PC-3 (cell line): ENCODE data around the gene ORC5. TPM values are rescaled to one million over a fixed set of nuclear protein-coding genes. Genes with fewer than 3 reads are reported as not detected.

Experiments
- ATAC-seq: fragments of 200-7000 bp; cut with Tn5 transposase; 2 replicates; pipeline ENCODE4 v1.9.1; 2020; ENCODE audit warnings: mild to moderate bottlenecking, moderate library complexity
- BruUV-seq: library from RNA; stranded (reverse); fragments of 400-500 nt; replicated peaks from 2 replicates; lab custom pipeline; 2021; lab: Mats Ljungman, UMichigan
- CTCF ChIA-PET: fragments of 300-600 bp; sonication (Branson Sonifier 250); formaldehyde crosslinking; loops from one replicate; lab custom pipeline; 2022; ENCODE audit warnings: antibody characterized with exemption; lab: Charles Lee
- POLR2A ChIA-PET: fragments of 300-600 bp; sonication (Branson Sonifier 250); formaldehyde crosslinking; loops from one replicate; lab custom pipeline; 2022; ENCODE audit warnings: antibody characterized with exemption; ENCODE audit not compliant: unreplicated experiment; lab: Charles Lee
- DNase-seq: peaks from one replicate; pipeline ENCODE4 v3.0.0-alpha.2; 2015
- H2AFZ ChIP-seq: fragments of 300-600 bp; sonication (generic); 2 replicates; pipeline ENCODE4 v1.6.0; 2016; ENCODE audit warnings: antibody characterized with exemption, low read length
- H3F3A ChIP-seq: fragments of 300-600 bp; sonication (generic); one replicate; pipeline ENCODE4 v1.6.0; 2017; ENCODE audit warnings: antibody characterized with exemption, low read length, control low read depth, mild to moderate bottlenecking; ENCODE audit not compliant: unreplicated experiment
- H3K27ac ChIP-seq: fragments of 300-600 bp; sonication (generic); 2 replicates; pipeline ENCODE4 v1.5.1; 2016; ENCODE audit warnings: mild to moderate bottlenecking, low read length
- H3K27me3 ChIP-seq: fragments of 300-600 bp; sonication (generic); 2 replicates; pipeline ENCODE4 v1.6.1; 2016; ENCODE audit warnings: low read length, mixed read lengths
- H3K36me3 ChIP-seq: fragments of 300-600 bp; sonication (generic); 2 replicates; pipeline ENCODE4 v1.6.1; 2016; ENCODE audit warnings: low read depth, mixed run types, low read length, mixed read lengths
- H3K4me1 ChIP-seq: fragments of 300-600 bp; sonication (generic); 2 replicates; pipeline ENCODE4 v1.5.1; 2016; ENCODE audit warnings: low read length; ENCODE audit not compliant: insufficient read depth
- H3K4me2 ChIP-seq: fragments of 300-600 bp; sonication (generic); 2 replicates; pipeline ENCODE4 v1.6.0; 2016; ENCODE audit warnings: low read length
- H3K4me3 ChIP-seq: fragments of 300-600 bp; sonication (generic); 2 replicates; pipeline ENCODE4 v1.5.1; 2016; ENCODE audit warnings: mild to moderate bottlenecking, low read length, mixed read lengths
- H3K79me2 ChIP-seq: fragments of 300-600 bp; sonication (generic); 2 replicates; pipeline ENCODE4 v1.6.1; 2017; ENCODE audit warnings: low read length, mixed read lengths
- H3K9ac ChIP-seq: fragments of 300-600 bp; sonication (generic); 2 replicates; pipeline ENCODE4 v1.6.0; 2016; ENCODE audit warnings: mild to moderate bottlenecking, low read length
- H3K9me2 ChIP-seq: fragments of 300-600 bp; sonication (generic); replicated peaks from 2 replicates; pipeline ENCODE4 v1.6.1; 2016; ENCODE audit warnings: mixed run types, low read length, mixed read lengths
- H3K9me3 ChIP-seq: fragments of 300-600 bp; sonication (generic); 2 replicates; pipeline ENCODE4 v1.6.1; 2016; ENCODE audit warnings: low read length, mixed read lengths
- H4K20me1 ChIP-seq: fragments of 300-600 bp; sonication (generic); 2 replicates; pipeline ENCODE4 v1.6.1; 2016; ENCODE audit warnings: low read length, mixed read lengths
- CTCF ChIP-seq: fragments of 300-600 bp; sonication (generic); conservative IDR thresholded peaks from 2 replicates; pipeline ENCODE4 v1.5.1; 2017; ENCODE audit warnings: antibody characterized with exemption, low read depth, mild to moderate bottlenecking, low read length
- EZH2 ChIP-seq: fragments of 300-600 bp; sonication (generic); IDR thresholded peaks from one replicate; pipeline ENCODE4 v1.6.1; 2017; ENCODE audit warnings: antibody characterized with exemption, mild to moderate bottlenecking, low read length; ENCODE audit not compliant: unreplicated experiment
- EZH2phosphoT487 ChIP-seq: fragments of 300-600 bp; sonication (generic); IDR thresholded peaks from 2 replicates; pipeline ENCODE4 v1.6.1; 2018; ENCODE audit warnings: mild to moderate bottlenecking, antibody characterized with exemption, low read length, borderline replicate concordance
- intact Hi-C: fragments of 100-400 bp; cut with micrococcal nuclease; formaldehyde crosslinking; loops from 2 replicates; pipeline ENCODE4 v1.9.0; 2023
- total RNA-seq: library from RNA; depleted of rRNA; stranded (reverse); fragments of >200 nt; gene quantifications from 2 replicates; pipeline ENCODE4 v1.2.3, GENCODE V29; 2014

The ORC5 gene
- total RNA-seq, 1 experiment from 2014 or later: 34.5 TPM

- Histone ChIP-seq H2AFZ (no peak overlapping the region), H3K4me1 (no peaks in the 10 kb centered on the region), H3K4me3 (no peak overlapping the region), H3K4me2 (no peak overlapping the region), H3K79me2 (no peaks in the 10 kb centered on the region), H3K36me3 (peaks cover 35% of the 10 kb centered on the region), H4K20me1 (no peaks in the 10 kb centered on the region), H3K9me3 (peaks cover 16% of the 10 kb centered on the region; the same call in 1 of the 2 replicates), H3K27ac (no peak overlapping the region), H3K27me3 (no peaks in the 10 kb centered on the region), H3F3A (no peaks in the 10 kb centered on the region), H3K9me2 (no peaks in the 10 kb centered on the region), H3K9ac (no peak overlapping the region)
- intact Hi-C loops: no loop called here
- ATAC-seq (no peak), DNase-seq (no peak)
- no TSS peak for BruUV-seq
- TF ChIP-seq EZH2phosphoT487 (no peak), CTCF (no peak), EZH2 (no peak)
- POLR2A ChIA-PET: interaction anchor here (0.5 to 0.7 kb wide), 2 partner anchors 33 to 408 kb away, joined by 3 read pairs; no protein-coding TSS in a partner anchor
- CTCF ChIA-PET: no interaction called here
These were observed 32.3 kb downstream of the ORC5 start for GRCh38 chr7:104175361-104175984.

GRCh38 chr7:104174798-104175197, 33.0 kb downstream of the ORC5 start:
- no peaks in the 10 kb centered on the region for H3K4me1 ChIP-seq
- H3K27me3 ChIP-seq: no peaks in the 10 kb centered on the region
- no peak for ATAC-seq
- peaks cover 13% of the 10 kb centered on the region; the same call in 1 of the 2 replicates for H3K9me3 ChIP-seq
- H3K4me2 ChIP-seq: no peak overlapping the region
- H4K20me1 ChIP-seq: no peaks in the 10 kb centered on the region
- no peak overlapping the region for H3K27ac ChIP-seq
- TF ChIP-seq EZH2: no peak
- no peak for TF ChIP-seq EZH2phosphoT487
- intact Hi-C loops: no loop called here
- no peaks in the 10 kb centered on the region for H3K79me2 ChIP-seq
- peaks cover 28% of the 10 kb centered on the region for H3K36me3 ChIP-seq
- H3K9me2 ChIP-seq: no peaks in the 10 kb centered on the region
- no peaks in the 10 kb centered on the region for H3F3A ChIP-seq
- POLR2A ChIA-PET: no interaction called here
- no peak overlapping the region for H2AFZ ChIP-seq
- CTCF ChIA-PET: no interaction called here
- no peak overlapping the region for H3K9ac ChIP-seq
- DNase-seq: no peak
- H3K4me3 ChIP-seq: no peak overlapping the region
- BruUV-seq: no TSS peak

- Histone ChIP-seq H3K27ac (no peak overlapping the region), H3K36me3 (peaks cover 14% of the 10 kb centered on the region), H3K9me2 (no peaks in the 10 kb centered on the region), H3K27me3 (no peaks in the 10 kb centered on the region), H3K9ac (no peak overlapping the region), H3K4me3 (no peak overlapping the region), H2AFZ (no peak overlapping the region), H3K4me2 (no peak overlapping the region), H3F3A (no peaks in the 10 kb centered on the region), H3K79me2 (no peaks in the 10 kb centered on the region), H4K20me1 (no peaks in the 10 kb centered on the region), H3K4me1 (no peaks in the 10 kb centered on the region), H3K9me3 (no peaks in the 10 kb centered on the region)
- TF ChIP-seq EZH2phosphoT487 (no peak), CTCF (no peak), EZH2 (no peak)
- POLR2A ChIA-PET: no interaction called here
- ATAC-seq (no peak), DNase-seq (no peak)
- CTCF ChIA-PET: interaction anchor here (1.9 kb wide), 1 partner anchor 56 kb away, joined by 4 read pairs; no protein-coding TSS in a partner anchor
- intact Hi-C loops: loop anchor here (5.0 to 10.0 kb wide), 3 partner anchors 407 to 867 kb away; partner anchors contain the start of gene PMPCB
- BruUV-seq: no TSS peak
These were observed 45.7 kb downstream of the ORC5 start for GRCh38 chr7:104162081-104162480.
